HG02981 (cell line): Measurements from ENCODE around the gene KLK7.
"Not testable (repeated sequence)": the region's sequence is repeated elsewhere in the genome, so short reads cannot be mapped to it uniquely, and the experiment has no call there.

Experiments
- ATAC-seq: cut with Tn5 transposase; IDR thresholded peaks from one replicate; pipeline ENCODE4 v1.9.1; 2021; ENCODE audit warnings: mild to moderate bottlenecking, moderate library complexity; ENCODE audit not compliant: unreplicated experiment

The KLK7 gene

DNA sequence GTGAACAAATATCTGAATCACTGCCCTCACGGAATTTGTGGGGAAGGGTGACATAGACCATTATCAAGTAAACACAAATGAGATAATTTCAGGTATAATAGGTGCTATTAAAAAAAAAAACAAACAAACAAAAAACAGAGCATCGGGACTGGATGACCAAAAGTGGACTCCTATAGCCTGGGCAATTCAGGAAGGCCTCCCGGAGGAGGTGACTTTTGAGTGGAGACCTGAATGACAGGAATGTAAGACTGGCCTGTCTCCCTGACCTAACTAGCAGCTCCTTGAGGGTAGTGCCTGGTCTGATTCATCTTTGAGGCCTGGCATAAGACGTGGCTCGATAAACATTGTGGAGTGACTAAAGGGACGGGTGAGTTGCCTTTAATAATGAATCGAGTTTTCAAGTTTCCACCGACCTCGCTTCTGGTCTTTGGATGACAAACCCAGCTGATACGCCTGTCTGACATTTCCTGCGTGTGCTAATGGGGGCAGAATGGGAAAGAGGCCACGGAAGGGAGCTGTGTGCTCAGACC lies 29.0 kb upstream of the KLK7 start:
- ATAC-seq = no peak

DNA sequence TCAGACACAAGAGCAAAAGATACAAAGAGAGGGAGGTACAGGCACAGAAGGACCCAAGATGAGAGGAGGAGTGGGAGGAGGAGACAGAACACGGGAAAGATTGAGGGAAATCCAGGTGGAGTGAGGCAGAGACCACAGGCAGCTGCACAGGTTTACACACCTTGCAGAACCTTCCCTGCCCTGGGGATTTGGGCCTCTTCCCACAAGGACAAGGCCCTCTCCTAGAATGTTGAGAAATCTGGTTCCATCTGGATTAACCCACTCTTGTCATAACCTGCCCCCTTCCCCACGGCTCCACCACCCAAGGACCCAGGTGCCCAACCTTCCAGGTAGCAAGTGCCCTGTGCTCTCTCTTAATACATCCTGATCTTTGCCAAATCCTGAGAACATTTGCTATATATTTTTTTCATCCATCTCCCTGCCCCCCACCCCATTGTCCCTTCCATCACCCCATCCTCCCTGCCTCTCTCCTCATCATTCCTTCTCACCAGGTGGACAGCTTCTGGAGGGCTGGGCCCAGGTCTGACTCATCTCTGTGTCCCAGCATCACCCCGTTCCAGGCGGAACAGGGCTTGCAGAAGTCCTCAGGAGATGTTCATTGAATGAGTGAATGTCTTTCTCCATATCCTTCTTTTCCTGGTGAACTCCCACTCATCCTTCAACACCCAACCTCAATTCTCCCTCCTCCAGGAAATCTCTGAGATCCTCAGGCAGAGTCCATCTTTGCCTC lies 26.5 kb upstream of the KLK7 start:
- no peak for ATAC-seq

DNA sequence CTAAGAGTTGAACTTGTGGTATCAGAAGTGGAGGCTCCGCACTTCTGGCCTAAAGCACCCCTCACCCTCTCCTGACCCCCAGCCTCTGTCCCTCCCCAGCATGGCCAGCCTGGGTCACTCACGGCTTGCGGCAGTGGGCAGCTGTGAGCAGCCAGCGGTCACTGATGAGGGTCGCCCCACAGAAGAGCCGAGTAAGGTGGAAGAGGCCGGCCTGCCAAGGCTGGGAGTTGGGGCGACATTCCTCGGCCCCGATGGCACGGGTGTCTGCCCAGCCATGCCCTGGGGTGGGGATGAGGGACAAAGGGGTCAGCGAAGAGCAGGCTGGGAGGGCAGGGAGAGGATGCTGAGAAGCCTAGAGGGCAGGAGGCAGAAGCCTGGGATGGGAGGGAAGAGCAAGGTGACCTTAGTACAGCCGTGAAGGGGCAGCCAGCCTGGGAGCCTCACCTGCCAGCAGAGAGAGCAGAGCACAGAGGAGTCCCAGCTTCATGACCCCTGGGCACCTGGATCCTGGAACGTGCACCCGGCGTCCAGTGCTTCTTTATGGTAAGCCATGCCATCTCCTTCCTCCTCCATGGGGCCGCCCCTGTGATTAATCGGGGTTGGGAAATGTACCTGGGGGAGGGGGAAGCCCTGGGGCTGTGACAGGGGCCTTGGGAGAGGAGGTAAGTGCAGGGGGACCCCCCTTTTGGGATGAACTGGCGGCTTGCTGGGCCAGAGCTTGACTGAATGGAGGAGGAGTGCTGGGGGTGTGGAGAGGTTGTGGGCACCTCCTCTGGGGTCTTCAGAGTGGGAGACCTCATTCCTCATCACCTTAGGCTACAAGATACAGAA lies 25.6 kb upstream of the KLK7 start:
- no peak for ATAC-seq

DNA sequence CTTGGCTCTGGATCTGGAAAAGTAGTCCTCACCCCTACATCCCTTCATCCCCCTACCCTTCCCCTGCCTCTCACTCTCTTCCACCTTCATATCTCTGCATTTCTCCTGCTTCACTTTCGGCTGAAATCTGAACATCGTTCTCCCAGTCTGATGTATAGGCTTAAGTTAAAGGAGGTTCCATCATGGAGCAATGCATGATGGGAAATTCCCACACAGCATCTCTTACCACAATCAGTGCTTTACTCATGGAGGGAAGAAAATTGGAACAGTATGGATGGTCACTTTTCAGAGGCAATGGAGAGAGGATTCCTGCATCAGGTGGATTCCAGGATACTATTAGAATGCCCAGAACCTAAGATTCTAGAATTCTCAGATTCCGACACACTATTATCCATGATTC lies 23.8 kb upstream of the KLK7 start:
- no peak for ATAC-seq

DNA sequence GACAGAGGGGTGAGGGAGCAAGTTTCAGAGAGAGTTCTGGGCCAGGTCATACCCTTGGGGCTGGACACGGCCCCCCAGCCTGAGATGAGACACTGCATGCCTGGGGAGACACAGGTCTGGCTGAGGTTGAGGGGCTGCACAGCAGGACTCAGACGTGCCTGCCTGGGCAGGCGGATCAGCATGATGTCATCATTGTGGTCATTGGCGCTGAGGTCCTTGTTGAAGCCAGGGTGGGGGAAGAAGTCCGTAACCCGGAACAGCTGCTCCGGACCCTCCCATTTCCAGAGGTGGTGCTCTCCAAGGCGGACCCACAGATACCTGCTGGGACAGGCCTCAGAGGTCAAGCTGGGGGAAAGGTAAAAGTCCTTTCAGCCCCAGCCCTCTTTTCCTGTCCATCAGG lies 22.7 kb upstream of the KLK7 start:
- no peak for ATAC-seq

DNA sequence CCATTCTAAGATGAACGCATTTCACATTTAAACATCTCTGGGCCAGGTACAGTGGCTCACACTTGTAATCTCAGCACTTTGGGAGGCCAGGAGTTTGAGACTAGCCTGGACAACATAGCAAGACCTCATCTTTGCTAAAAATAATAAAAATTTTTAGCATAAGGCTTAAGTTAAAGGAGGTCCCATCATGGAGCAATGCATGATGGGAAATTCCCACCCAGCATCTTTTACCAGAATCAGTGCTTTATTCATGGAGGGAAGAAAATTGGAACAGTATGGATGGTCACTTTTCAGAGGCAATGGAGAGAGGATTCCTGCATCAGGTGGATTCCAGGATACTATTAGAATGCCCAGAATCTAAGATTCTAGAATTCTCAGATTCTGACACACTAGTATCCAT lies 21.5 kb upstream of the KLK7 start:
- no peak for ATAC-seq

DNA sequence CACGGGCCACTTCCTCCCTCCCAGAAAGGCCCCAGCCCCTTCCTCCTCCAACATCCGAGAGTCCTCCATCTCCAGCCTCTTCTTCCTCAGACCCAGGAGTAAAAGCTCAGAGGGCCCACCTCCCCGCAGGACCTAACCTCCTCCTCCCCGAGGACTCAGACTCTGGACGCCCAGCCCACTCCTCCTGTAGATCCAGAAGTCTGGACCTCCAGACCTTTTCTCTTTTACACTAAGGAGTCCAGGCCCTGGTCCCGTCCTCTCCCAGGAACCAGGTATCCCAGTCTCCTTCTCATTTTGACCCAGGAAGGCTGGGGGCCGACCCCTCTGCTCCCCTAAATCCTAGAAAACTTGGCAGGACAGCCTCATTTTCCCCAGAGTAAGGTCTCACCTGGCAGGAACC lies 19.6 kb upstream of the KLK7 start:
- ATAC-seq = no peak

DNA sequence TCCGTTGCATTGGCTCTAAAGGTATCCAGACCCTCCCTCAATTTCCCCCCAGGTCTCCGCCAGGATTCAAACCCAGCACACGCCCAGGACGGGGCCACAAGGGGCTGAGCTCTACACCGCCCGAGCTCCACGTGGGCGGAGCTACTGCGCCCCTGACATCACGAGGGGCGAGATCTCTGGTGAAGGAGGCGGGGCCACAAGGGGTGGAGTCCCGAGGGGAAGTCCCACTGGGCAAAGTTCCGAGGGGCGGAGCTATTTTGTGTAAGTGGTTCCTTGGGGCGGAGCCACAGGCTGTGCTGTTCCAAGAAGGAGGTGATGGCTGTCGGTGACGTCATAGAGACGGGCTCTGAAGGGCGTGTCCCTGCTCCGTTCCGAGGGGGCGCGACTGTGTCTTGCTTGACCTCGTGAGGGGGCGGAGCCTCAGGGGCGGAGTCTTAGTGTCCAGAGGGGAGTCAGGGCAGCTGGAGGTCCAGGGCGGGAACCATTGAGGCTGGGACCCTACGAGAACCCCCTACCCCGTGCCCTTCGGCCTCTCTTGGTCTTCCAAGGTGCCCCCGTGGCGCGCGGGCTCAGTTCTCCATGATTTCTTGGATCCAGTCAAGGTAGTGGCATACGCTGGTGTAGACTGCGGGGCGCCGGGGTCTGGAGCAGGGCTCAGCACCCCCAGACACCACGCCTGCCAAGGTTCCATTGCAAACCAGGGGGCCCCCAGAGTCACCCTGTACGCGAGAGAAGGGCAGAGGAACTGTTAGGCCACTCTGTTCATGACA lies 19.0 kb upstream of the KLK7 start:
- ATAC-seq = no peak

DNA sequence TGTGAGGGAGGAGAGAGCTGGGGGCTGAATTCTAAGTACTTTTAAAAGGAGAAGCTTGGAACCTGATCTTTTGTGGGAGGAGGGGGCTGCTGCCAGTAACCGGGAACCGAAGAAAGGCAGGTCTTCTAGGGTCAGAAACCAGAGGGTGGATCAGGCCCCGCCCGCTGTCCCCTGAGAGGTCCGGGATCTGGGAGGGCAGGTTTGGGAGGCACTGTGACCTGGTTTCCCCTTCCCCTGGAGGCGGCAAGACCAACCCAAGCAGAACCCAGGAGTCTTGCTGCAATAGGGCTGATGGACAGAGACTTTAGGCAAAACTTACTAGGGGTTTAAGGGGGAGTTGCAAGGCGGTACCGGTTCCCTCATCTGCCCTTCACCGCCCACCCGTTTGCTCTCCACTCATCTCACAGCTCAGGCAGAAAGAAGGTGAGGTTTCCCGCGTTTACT lies 18.4 kb upstream of the KLK7 start:
- ATAC-seq = no peak

DNA sequence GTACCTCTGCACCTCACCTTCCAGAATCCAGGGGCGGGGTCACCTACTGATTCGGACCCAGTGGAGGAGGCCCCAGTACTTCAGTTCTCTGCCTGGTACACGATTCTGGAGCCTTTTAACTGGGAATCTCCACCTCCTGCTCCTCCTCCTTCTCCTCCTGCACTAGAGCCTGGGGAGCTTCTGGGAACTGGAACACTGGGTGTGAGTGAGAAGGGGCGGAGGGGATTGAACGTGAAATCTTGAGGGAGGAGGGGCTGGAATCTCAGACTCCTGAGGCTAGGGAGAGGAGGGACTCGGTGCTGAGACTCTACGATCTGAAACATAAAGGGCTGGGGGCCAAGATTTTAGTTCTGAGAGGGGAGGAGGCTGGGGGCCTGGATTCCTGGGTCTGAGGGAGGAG lies 17.8 kb upstream of the KLK7 start, which contains the start of gene KLK8:
Gene KLK8 (minus strand): TSS at position 90 of the 400 bp plus-strand sequence. CDS start 437 bp downstream, outside the sequence.
- ATAC-seq = no peak

DNA sequence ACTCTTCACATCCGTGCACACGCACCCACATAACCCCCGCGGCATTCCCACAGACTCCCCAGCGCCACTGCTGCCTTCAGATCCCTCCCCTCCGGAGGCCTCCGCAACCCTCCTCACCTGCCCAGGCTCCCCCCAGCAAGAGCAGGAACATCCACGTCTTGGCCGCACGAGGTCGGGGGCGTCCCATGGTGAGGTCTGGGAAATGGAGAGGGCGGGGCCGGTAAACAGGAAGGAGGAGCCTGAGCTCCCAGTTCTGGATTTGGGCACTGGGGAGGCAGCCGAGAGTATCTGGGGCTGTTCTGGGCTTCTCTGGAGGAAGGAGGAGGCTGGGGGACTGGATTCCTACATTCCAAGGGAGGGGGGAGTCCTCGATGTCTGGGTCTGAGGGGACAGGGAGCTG lies 17.3 kb upstream of the KLK7 start:
- ATAC-seq = no peak

DNA sequence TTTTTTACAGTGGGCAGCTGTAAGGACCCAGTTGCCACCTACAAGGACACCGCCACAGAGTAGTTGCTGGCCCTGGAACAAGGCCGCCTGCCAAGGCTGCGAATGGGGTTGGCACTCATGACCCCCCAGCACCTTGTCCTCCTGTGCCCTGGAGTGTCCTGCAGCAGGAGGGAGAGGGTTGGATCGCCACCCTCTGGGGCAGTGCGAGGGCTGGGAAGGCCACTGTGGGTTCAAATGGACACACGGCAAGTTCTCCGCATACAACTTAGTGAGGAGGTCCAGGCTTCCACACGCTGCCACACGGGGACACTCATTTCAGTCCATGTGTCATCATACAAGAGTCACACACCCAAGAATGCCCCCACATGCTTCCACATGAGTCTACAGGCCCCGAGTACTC lies 16.7 kb upstream of the KLK7 start:
- ATAC-seq = no peak

DNA sequence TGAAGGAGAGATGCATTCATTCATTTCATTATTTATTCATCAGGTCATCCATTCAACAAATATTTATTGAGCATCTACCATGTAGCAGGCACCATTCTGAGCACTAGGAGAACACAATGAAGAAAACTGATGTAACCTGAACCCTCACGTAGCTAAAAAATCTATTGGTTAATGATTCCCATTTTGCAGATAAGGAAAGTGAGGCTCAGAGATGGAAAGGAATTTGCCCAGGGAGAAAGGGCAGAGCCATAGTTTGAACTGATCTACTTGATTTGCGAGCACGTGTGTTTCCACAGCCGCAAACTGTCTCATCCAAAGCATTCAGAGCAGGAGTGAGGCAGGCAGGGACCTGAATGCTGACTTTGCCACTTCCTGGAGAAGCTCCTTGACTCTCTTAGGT lies 15.0 kb upstream of the KLK7 start:
- no peak for ATAC-seq

DNA sequence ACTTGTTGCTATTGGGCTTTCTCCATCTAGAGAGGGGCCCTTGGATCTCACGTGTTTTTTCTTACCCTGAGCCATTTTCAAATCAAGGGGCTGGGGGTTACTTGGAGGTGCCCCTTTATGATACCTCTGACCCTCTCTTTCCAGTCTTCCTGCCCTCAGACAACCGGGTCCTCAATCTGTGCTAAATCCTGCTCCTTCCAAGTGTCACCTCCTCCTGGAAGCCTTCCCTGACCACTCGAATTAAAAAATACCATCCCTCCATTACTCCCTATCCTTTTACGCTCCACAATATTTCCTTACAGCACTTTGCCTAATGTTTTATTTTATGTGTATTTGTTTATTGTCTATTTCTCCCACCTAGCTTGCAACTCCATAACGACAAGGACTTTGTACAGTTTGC lies 14.3 kb upstream of the KLK7 start:
- no peak for ATAC-seq

DNA sequence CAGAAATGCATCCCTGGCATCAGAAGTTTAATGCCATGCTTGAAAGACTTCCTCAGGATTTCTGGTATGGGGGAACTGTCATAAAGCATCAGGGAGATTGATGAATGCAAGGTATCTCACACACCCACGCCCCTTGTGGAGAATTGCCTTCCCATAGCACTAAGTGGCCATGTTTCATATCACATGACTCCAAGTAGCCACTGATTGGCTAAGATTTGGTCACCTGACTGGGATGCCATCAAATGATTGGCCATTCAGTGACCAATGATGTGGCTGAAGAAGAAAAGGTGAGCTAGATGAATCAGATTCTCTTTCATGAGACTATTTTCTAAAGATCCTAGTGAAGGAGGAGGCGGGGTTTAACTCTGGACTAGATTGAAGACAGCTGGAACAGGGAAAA lies 10.4 kb upstream of the KLK7 start:
- no peak for ATAC-seq

DNA sequence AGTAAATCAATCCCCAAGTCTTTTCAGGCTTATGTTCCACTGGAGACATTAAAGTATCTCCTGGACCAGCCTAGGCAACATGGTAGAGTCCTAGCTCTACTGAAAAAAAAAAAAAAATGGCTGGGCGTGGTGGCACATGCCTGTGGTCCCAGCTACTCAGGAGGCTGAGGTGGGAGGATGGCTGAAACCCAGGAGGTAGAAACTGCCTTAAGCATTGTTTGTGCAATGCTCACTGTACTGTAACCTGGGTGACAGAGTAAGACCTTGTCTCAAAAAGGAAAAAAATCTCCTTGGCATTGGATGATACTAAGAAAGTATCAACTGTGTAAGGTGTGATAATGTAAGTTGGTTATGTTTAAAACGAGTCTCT lies 8.9 kb upstream of the KLK7 start:
- ATAC-seq = no peak

DNA sequence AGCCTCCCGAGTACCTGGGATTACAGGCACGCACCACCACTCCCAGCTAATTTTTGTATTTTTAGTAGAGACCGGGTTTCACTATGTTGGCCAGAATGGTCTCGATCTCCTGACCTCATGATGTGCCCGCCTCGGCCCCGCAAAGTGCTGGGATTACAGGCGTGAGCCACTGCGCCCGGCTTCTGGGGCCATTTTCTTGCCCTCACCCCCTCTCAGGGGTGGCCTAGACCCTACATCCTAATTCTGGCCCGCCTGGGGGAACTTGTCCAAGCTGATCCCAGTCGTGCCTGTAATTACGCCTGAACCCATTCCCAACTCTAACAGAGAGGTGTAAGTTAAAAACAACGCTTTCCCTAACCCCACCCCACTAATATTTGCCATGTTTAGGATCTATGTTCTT lies 699 bp upstream of the KLK7 start:
- not testable (repeated sequence) for ATAC-seq

DNA sequence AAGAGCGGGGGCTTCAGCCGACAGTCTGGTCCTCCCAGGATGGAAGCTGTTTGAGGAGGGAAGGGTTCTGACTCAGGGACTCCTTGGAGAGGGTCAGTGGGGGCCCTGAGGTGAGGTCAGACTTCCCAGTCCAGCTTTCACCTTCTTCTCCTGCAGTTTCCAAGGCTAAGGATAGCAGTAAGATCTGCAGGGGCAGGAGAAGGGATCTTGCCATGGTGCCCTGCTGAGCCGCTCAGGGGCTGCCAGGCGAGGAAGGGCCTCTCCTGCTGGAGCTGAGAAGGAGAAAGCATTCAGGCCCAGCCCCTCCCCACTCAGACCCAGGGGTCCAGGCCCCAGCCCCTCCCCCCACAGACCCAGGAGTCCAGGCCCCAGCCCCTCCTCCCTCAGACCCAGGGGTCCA lies 1.5 kb downstream of the KLK7 start:
- ATAC-seq = no peak

DNA sequence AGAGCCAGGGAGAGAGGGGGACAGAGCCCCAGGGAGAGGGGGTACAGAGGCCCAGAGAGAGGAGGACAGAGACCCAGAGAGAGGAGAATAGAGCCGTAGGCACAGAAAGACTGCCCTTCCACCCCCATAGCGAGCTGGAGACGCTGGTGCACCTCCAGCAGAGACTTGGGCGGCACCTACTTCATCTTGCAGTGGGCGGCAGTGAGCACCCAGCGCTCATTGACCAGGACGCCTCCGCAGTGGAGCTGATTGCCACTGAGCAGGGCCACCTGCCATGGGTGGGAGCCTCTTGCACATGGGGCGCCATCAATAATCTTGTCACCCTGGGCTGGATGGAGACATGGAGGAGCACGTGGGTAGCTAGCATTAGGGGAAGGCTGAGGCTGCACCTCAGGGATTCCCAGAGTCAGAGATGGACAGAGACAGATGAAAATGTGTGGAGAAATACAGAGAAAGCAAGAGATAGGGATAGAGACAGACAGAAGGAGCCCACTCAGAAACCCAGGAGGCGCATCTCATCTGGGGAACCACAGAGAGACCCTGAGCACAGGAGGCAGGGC lies 2.0 kb downstream of the KLK7 start:
- no peak for ATAC-seq

DNA sequence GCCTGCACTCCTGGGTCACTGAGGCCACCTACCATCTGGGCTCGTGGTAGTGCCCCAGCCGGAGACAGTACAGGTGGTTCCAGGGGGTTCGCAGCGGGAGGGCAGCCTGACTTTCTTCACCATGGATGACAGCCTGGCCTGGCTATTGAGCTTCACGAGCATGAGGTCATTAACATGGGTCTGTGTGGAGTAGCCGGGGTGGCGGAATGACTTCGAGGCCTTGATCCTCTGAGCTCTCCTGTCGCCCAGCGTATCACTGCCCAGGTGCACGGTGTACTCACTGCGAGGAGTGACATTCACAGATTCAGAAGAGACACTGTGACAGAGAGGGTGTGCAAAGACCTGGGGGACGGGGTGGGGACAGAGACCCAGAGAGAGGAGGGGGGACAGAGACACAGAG lies 3.5 kb downstream of the KLK7 start:
- ATAC-seq = no peak

DNA sequence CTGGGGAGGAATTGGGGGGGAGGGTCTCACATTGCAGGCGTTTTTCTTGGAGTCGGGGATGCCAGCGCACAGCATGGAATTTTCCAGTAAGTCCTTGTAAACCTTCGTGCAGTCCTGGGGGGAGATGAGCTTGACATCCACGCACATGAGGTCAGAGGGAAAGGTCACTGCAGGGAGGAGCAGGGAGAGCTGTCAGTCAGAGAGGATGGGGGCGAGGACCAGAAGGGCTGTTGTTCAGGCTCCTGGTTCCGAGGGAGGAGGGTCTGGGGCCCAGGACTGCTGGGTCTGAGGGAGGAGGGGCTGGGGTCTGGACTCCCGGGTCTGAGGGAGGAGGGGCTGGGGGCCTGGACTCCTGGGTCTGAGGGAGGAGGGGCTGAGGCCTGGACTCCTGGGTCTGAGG lies 4.0 kb downstream of the KLK7 start:
- no peak for ATAC-seq
